EH (cell line): Measurements from ENCODE around the gene DPF3.
A peak's percentile ranks its signal among the peaks of the same experiment; 100 is the strongest.

ENCODE experiments used
- DNase-seq: peaks from one replicate; pipeline ENCODE4 v3.0.0-alpha.2; 2015; ENCODE audit warnings: low read depth

Gene DPF3

GRCh38 chr14:72682188-72682587 lies 211.7 kb downstream of the DPF3 start:
- peak; percentile 91 for DNase-seq

- peak; percentile 43 for DNase-seq
These were observed 212.9 kb downstream of the DPF3 start for GRCh38 chr14:72680853-72681640.

- no peak for DNase-seq
These were observed 214.3 kb downstream of the DPF3 start for GRCh38 chr14:72679536-72680151.

GRCh38 chr14:72679141-72679535 lies 214.8 kb downstream of the DPF3 start:
- DNase-seq, result peak; percentile 56

- peak; percentile 89 for DNase-seq
These were observed 215.5 kb downstream of the DPF3 start for GRCh38 chr14:72678356-72678755.

- DNase-seq, result no peak
These were observed 216.2 kb downstream of the DPF3 start for GRCh38 chr14:72677664-72678063.

GRCh38 chr14:72675126-72675525 lies 218.8 kb downstream of the DPF3 start:
- no peak for DNase-seq

- no peak for DNase-seq
These were observed 220.7 kb downstream of the DPF3 start for GRCh38 chr14:72673179-72673578.

- peak; percentile 92 for DNase-seq
These were observed 227.3 kb downstream of the DPF3 start for GRCh38 chr14:72666610-72667009.

GRCh38 chr14:72665259-72665658 lies 228.6 kb downstream of the DPF3 start:
- DNase-seq, result peak; percentile 99

GRCh38 chr14:72664651-72665050 lies 229.2 kb downstream of the DPF3 start:
- DNase-seq, result no peak

GRCh38 chr14:72663956-72664650 lies 229.8 kb downstream of the DPF3 start:
- DNase-seq, result peak; percentile 35

- DNase-seq, result no peak
These were observed 230.8 kb downstream of the DPF3 start for GRCh38 chr14:72663076-72663487.

GRCh38 chr14:72662214-72662613 lies 231.7 kb downstream of the DPF3 start:
- DNase-seq, result no peak

- no peak for DNase-seq
These were observed 236.5 kb downstream of the DPF3 start for GRCh38 chr14:72657214-72657921.

- peak; percentile 41 for DNase-seq
These were observed 240.9 kb downstream of the DPF3 start for GRCh38 chr14:72653026-72653425.

- no peak for DNase-seq
These were observed 241.7 kb downstream of the DPF3 start for GRCh38 chr14:72652179-72652578.

GRCh38 chr14:72651714-72652113 lies 242.2 kb downstream of the DPF3 start:
- DNase-seq, result no peak

- DNase-seq, result peak; percentile 72
These were observed 242.8 kb downstream of the DPF3 start for GRCh38 chr14:72651081-72651480.

GRCh38 chr14:72649603-72650227 lies 244.2 kb downstream of the DPF3 start:
- DNase-seq, result no peak

- DNase-seq, result no peak
These were observed 246.1 kb downstream of the DPF3 start for GRCh38 chr14:72647782-72648181.
